Coronary artery (tissue), 2 donors: ENCODE results near the gene DNAAF2.
"Not testable (repeated sequence)": the region's sequence is repeated elsewhere in the genome, so short reads cannot be mapped to it uniquely, and the experiment has no call there.

Experiments
- DNase-seq: peaks from one replicate; pipeline ENCODE4 v3.0.0-alpha.2; 2017; ENCODE audit warnings: low spot score
- H3K27ac ChIP-seq, 2 donors: fragments of 200-600 bp; sonication (generic); one replicate each; pipeline ENCODE4 v1.5.1; 2016 to 2019
- H3K4me3 ChIP-seq: fragments of 200-600 bp; sonication (generic); 2 replicates; pipeline ENCODE4 v1.5.1; 2016; ENCODE audit warnings: mild to moderate bottlenecking, moderate library complexity
- CTCF ChIP-seq: fragments of 200-600 bp; sonication (generic); IDR thresholded peaks from one replicate; pipeline ENCODE4 v1.5.1; 2019; ENCODE audit warnings: antibody characterized with exemption

DNAAF2 gene

GRCh38 chr14:49620182-49621113 lies 14.6 kb downstream of the DNAAF2 start, which contains the start of the genes MGAT2 and RPL36AL:
Gene MGAT2 (plus strand): TSS chr14:49620799. CDS start chr14:49621269, 470 bp downstream.
Gene RPL36AL (minus strand): TSS chr14:49620626. CDS start chr14:49619104, 1,522 bp downstream.
- Histone ChIP-seq H3K27ac (peak within 1 kb of the TSS; percentile 83 to 91), H3K4me3 (peak within 1 kb of the TSS; percentile 90)
- DNase-seq = peak; percentile 99
- no peak for TF ChIP-seq CTCF

GRCh38 chr14:49619730-49620129 lies 15.3 kb downstream of the DNAAF2 start:
- Histone ChIP-seq H3K4me3 (peak overlapping the region; percentile 90), H3K27ac (peak overlapping the region; percentile 83 to 91)
- no peak for DNase-seq
- TF ChIP-seq CTCF = no peak

DNA sequence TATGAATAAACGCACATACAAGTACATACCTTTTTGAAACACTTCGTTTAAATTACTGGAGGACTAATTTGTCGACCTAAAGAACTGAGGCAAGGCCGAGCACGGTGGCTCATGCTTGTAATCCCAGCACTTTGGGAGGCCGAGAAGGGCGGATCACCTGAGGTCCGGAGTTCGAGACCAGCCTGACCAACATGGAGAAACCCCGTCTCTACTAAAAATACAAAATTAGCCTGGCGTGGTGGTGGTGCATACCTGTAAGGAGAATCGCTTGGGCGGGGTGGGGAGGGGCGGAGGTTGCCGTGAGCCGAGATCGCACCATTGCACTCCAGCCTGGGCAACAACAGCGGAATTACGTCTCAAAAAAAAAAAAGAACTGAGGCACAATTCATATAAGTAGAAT lies 15.8 kb downstream of the DNAAF2 start:
- Histone ChIP-seq H3K27ac (peak overlapping the region in 1 of 2 donors; percentile 91), H3K4me3 (peak overlapping the region; percentile 90)
- not testable (repeated sequence) for DNase-seq

GRCh38 chr14:49617852-49618519 lies 17.1 kb downstream of the DNAAF2 start:
- TF ChIP-seq CTCF = no peak
- Histone ChIP-seq H3K27ac (no peak overlapping the region), H3K4me3 (no peak overlapping the region)
- DNase-seq = no peak

DNA sequence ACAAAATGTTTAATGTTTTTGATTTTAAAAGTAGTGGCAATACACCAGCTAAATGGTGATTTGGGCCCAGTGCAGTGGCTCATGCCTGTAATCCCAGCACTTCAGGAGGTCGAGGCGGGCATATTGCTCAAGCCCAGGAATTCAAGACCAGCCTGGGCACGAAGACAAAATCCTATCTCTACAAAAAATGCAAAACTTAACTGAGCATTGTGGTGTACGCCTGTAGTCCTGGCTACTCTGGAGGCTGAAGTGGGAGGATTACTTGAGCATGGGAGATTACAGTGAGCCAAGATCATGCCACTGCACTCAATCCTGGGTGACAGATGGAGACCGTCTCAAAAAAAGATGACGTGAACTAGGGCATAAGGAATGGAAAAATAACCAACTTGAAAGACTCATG lies 19.3 kb downstream of the DNAAF2 start:
- TF ChIP-seq CTCF = no peak
- H3K4me3 ChIP-seq = no peak overlapping the region
- H3K27ac ChIP-seq = no peak overlapping the region
- no peak for DNase-seq

DNA sequence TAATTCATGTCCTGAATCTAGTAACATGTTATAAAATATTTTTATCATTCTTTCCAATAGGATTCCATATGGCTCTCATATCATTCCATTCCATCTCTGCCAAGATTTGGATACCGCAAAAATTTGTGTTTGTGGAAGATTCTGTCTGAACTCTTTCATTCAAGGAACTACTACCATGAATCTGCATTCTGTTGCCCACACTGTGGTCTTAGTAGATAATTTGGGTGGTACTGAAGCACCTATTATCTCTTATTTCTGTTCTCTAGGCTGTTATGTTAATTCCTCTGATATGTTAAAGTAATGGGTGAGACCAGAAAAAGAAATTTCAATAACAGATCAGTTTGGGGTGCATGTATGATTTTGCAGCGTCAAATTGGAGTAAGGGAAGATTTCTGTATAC lies 20.8 kb downstream of the DNAAF2 start:
- no peak for TF ChIP-seq CTCF
- H3K27ac ChIP-seq = no peak overlapping the region
- H3K4me3 ChIP-seq = no peak overlapping the region
- no peak for DNase-seq

DNA sequence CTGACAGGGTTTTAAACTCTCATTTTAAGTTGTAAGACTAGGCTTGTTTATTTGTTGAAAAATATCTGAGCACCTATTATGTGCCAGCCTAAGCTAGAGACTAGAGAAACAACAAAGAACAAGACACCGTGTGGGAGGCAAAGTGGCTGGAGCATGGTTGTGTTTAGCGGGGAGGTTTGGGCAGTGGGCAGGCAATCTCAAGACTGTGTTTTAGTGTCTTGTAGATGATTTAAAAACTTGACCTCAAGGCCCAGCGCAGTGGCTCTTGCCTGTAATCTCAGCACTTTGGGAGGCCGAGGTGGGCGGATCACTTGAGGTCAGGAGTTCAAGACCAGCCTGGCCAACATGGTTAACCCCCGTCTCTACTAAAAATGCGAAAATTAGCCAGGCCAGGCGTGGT lies 22.4 kb downstream of the DNAAF2 start:
- Histone ChIP-seq H3K4me3 (no peak overlapping the region), H3K27ac (no peak overlapping the region)
- no peak for DNase-seq
- no peak for TF ChIP-seq CTCF
